Thyroid gland (tissue), 4 donors: ENCODE results near the gene SMARCD1.

ENCODE experiments used
- POLR2A ChIP-seq, 2 donors: fragments of 450-650 bp; IDR thresholded peaks; one replicate each; pipeline ENCODE4 v1.6.1; 2017; ENCODE audit warnings: antibody characterized with exemption in 2 of 2, mild to moderate bottlenecking in 2 of 2, moderate library complexity in 1 of 2
- TF ChIP-seq, protein P1 (sequence below), 6 experiments: fragments of 200-600 bp in 3 of 6; fragments of 450-650 bp in 3 of 6; sonication (generic) in 3 of 6; IDR thresholded peaks; one replicate each; pipeline ENCODE4 v1.5.1; 2016 to 2019; ENCODE audit warnings: antibody characterized with exemption in 6 of 6, mild to moderate bottlenecking in 2 of 6, inconsistent platforms in 1 of 6, moderate library complexity in 1 of 6

- TF ChIP-seq, protein P1, sequence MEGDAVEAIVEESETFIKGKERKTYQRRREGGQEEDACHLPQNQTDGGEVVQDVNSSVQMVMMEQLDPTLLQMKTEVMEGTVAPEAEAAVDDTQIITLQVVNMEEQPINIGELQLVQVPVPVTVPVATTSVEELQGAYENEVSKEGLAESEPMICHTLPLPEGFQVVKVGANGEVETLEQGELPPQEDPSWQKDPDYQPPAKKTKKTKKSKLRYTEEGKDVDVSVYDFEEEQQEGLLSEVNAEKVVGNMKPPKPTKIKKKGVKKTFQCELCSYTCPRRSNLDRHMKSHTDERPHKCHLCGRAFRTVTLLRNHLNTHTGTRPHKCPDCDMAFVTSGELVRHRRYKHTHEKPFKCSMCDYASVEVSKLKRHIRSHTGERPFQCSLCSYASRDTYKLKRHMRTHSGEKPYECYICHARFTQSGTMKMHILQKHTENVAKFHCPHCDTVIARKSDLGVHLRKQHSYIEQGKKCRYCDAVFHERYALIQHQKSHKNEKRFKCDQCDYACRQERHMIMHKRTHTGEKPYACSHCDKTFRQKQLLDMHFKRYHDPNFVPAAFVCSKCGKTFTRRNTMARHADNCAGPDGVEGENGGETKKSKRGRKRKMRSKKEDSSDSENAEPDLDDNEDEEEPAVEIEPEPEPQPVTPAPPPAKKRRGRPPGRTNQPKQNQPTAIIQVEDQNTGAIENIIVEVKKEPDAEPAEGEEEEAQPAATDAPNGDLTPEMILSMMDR (IDR thresholded peaks at IDR 0.05): peak in 5 of 6 experiments; percentile 2 to 95 (median 91)
- peak; percentile 91 to 97 for TF ChIP-seq POLR2A (IDR thresholded peaks at IDR 0.05)
Measured at GRCh38 chr12:50111693-50112455, 26.7 kb downstream of the SMARCD1 start, which contains the start of gene COX14.
